ENCODE measurements around the gene ACTL8. TPM values are rescaled to one million over a fixed set of nuclear protein-coding genes. Genes with fewer than 3 reads are reported as not detected.

ACTL8 gene, protein sequence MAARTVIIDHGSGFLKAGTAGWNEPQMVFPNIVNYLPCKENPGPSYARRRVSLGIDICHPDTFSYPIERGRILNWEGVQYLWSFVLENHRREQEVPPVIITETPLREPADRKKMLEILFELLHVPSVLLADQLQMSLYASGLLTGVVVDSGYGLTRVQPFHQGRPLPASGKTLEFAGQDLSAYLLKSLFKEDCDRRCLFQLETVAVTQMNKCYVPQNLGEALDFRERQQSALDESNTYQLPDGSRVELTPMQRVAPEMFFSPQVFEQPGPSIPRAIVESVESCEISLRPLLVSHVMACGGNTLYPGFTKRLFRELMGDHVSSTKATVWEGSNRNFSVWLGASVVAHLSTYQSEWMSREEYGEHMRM
- total RNA-seq, result not detected

DNA sequence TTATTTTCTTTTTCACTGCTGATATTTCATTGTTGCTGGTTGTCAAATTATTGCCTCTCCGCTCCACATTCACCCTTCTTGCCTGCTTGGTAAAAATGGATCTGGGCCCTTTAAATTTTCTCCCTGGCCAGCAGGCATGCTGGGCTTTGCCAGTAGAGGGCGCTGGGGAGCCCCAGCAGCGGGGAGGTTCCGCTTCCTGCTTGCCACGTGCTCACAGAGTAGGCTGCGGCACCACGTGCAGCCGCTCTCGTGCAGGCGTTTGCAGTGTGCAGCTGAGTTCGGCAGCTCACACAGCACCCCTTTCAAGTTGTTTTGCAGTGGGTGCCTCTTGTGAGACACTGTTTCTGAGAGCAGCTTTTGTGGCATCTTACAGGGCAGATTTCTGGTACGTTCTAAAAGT, at the start of gene ACTL8:
Gene ACTL8 (plus strand): TSS at position 214 of the 400 bp plus-strand sequence. CDS start 67,676 bp downstream, outside the sequence.
- DNase-seq, result no peak
- CTCF ChIA-PET, result no interaction called here

DNA sequence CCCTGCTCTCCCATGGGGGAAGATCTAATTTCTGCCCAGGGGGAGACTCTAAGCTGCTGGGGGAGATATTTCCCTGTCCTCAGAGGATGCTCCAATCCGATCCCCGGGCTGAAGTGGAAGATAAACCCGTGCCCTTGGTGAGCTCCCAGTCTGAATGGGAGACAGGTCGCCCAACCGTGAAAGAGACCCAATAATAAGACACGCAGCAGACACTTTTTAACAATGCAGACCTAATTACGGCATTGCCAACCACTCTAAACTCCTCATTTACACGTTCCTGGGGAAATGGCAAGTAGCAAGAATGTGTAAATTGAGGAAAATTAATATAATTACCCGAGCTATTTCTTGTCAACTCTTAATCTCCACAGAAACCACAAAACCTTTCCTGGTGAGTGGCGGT, 48.7 kb upstream of the ACTL8 start:
- no peaks in the 10 kb centered on the region for H3K4me1 Mint-ChIP-seq
- ChIA-PET CTCF (no interaction called here), POLR2A (no interaction called here)
- no peaks in the 10 kb centered on the region for H3K9me3 Mint-ChIP-seq
- H3K27ac Mint-ChIP-seq, result no peak overlapping the region
- DNase-seq, result no peak
- H3K27me3 Mint-ChIP-seq, result no peaks in the 10 kb centered on the region
- no peak overlapping the region for H3K4me3 Mint-ChIP-seq
- H3K36me3 Mint-ChIP-seq (ENCODE audit: low read depth), result no peaks in the 10 kb centered on the region

More for the DNA sequence above, at the start of gene ACTL8:
- H3K9me3 Mint-ChIP-seq, result peaks cover 41% of the 10 kb centered on the region
- H3K4me1 Mint-ChIP-seq, result no peaks in the 10 kb centered on the region
- no peaks in the 10 kb centered on the region for H3K36me3 Mint-ChIP-seq (ENCODE audit: low read depth)
- H3K27me3 Mint-ChIP-seq, result no peaks in the 10 kb centered on the region
- POLR2A ChIA-PET, result no interaction called here
- H3K27ac Mint-ChIP-seq, result no peak within 1 kb of the TSS
- H3K4me3 Mint-ChIP-seq, result no peak within 1 kb of the TSS

DNA sequence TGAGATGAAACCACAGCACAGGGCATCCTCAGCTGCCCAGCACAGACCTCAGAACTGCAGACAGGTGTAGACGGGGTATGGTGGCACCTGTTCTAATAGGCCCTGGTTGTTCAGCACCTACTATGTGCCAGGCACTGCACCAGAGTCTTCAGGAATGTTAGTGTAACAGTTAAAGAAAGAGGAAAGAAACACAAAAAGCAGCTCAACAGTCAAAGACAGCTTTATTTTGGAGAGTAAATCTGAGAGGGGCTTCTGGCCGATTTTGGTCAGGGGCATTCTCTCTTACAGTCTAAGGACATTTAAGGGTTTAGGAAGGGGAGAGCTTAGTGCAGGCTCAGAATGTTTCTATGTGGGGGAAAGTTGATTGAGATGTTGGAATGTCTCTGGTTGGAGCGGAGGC, 45.2 kb upstream of the ACTL8 start:
- Mint-ChIP-seq H3K4me1 (no peaks in the 10 kb centered on the region), H3K9me3 (no peaks in the 10 kb centered on the region), H3K27ac (no peak overlapping the region), H3K36me3 (ENCODE audit: low read depth) (no peaks in the 10 kb centered on the region), H3K4me3 (no peak overlapping the region), H3K27me3 (no peaks in the 10 kb centered on the region)
- CTCF ChIA-PET, result no interaction called here
- DNase-seq, result no peak
- POLR2A ChIA-PET, result no interaction called here

DNA sequence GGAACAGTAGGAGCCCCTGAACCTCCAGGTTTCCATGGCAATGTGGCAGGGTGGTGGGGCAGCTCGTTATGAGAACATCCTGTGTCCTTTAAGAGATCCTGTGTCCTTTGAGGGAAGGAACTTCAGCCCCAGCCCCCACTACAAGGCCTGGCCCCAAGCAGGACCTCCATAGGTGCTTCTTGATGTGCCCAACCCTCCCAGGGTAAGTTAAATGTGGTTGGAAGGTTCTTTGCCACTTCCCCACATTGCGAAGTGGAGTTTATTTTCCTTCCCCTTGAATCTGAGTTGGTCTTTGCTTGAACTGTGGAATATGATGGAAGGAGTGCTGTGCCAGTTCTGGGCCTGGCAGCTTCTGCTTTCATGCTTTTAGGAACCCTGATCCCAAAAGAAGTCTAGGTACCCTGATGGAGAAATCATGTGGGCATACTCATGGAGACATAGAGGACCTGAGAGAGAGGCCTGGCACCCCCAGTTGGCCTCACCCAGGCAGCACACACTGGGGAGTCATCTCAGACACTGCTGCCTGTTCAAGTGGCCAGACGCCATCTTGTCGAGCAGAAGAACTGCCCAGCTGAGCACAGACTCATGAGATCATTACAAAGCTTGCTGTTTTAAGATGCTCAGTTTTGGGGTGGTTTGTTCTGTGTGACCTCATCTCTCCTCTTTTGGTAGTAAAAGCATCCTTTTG, 44.1 kb upstream of the ACTL8 start:
- H3K9me3 Mint-ChIP-seq, result no peaks in the 10 kb centered on the region
- no peak overlapping the region for H3K4me3 Mint-ChIP-seq
- CTCF ChIA-PET, result no interaction called here
- H3K36me3 Mint-ChIP-seq (ENCODE audit: low read depth), result no peaks in the 10 kb centered on the region
- H3K27me3 Mint-ChIP-seq, result no peaks in the 10 kb centered on the region
- POLR2A ChIA-PET, result no interaction called here
- H3K4me1 Mint-ChIP-seq, result no peaks in the 10 kb centered on the region
- H3K27ac Mint-ChIP-seq, result no peak overlapping the region
- no peak for DNase-seq

DNA sequence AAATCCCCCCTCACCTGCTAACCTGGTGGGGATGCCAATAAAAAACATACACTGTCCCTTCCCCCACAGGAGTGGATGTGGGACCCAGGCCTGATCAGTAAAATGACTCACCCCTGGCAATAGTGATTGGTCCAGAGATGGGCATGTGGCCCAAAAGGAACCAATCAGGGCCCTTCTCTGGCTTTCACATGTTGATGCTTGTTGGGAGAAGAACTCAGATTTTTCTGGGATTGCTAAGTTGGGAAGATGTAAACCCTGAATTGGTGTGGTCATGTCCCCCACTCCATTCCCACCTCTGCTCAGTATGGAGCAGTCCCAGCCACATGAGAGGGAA, 43.6 kb upstream of the ACTL8 start:
- Mint-ChIP-seq H3K4me3 (no peak overlapping the region), H3K9me3 (no peaks in the 10 kb centered on the region), H3K36me3 (ENCODE audit: low read depth) (no peaks in the 10 kb centered on the region), H3K4me1 (no peaks in the 10 kb centered on the region), H3K27me3 (no peaks in the 10 kb centered on the region), H3K27ac (no peak overlapping the region)
- POLR2A ChIA-PET, result no interaction called here
- DNase-seq, result no peak
- CTCF ChIA-PET, result no interaction called here

DNA sequence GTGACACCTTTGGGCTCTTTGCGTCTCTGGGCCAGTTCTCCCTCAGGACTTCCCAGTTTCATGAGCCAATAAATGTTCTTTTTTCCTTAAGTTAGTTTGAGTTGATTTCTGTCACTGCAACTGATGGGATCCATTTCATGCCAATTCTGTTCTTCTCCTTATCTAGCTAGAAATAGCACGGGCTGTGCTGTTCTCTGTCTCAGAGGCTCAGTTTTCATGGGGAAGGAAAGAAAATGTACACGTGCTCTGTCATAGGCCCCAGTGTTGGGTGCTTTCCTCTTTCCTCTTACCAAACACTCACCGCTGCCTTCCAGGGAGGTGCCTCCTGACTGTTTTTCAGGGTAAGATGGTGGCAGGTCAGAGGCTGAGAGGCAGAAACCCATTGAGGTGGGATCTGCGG, 43.2 kb upstream of the ACTL8 start:
- H3K36me3 Mint-ChIP-seq (ENCODE audit: low read depth), result no peaks in the 10 kb centered on the region
- DNase-seq, result no peak
- POLR2A ChIA-PET, result no interaction called here
- H3K27me3 Mint-ChIP-seq, result no peaks in the 10 kb centered on the region
- H3K27ac Mint-ChIP-seq, result no peak overlapping the region
- H3K9me3 Mint-ChIP-seq, result no peaks in the 10 kb centered on the region
- CTCF ChIA-PET, result no interaction called here
- no peaks in the 10 kb centered on the region for H3K4me1 Mint-ChIP-seq
- no peak overlapping the region for H3K4me3 Mint-ChIP-seq

DNA sequence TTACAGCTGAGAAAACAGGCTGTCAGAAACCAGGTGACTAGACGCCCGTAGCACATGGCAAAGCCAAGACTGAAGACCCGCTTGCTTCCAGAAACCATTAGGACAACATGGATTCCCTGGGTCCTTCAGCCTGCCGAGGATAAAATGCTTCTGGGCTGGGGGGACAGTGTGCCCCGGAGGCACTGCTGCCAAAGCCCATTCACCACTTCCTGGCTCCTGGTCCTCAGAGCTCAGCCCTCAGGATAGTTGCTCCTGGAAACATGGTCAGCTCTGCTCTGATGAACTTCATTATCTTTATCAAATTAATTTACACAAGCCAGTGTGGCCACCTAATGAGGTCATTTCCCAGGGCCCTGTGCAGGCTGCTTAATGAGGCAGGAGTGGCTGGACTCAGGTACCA, 41.1 kb upstream of the ACTL8 start:
- no peaks in the 10 kb centered on the region for H3K36me3 Mint-ChIP-seq (ENCODE audit: low read depth)
- no peaks in the 10 kb centered on the region for H3K9me3 Mint-ChIP-seq
- no peak for DNase-seq
- H3K27ac Mint-ChIP-seq, result no peak overlapping the region
- H3K4me1 Mint-ChIP-seq, result no peaks in the 10 kb centered on the region
- CTCF ChIA-PET, result no interaction called here
- H3K4me3 Mint-ChIP-seq, result no peak overlapping the region
- POLR2A ChIA-PET, result no interaction called here
- no peaks in the 10 kb centered on the region for H3K27me3 Mint-ChIP-seq

DNA sequence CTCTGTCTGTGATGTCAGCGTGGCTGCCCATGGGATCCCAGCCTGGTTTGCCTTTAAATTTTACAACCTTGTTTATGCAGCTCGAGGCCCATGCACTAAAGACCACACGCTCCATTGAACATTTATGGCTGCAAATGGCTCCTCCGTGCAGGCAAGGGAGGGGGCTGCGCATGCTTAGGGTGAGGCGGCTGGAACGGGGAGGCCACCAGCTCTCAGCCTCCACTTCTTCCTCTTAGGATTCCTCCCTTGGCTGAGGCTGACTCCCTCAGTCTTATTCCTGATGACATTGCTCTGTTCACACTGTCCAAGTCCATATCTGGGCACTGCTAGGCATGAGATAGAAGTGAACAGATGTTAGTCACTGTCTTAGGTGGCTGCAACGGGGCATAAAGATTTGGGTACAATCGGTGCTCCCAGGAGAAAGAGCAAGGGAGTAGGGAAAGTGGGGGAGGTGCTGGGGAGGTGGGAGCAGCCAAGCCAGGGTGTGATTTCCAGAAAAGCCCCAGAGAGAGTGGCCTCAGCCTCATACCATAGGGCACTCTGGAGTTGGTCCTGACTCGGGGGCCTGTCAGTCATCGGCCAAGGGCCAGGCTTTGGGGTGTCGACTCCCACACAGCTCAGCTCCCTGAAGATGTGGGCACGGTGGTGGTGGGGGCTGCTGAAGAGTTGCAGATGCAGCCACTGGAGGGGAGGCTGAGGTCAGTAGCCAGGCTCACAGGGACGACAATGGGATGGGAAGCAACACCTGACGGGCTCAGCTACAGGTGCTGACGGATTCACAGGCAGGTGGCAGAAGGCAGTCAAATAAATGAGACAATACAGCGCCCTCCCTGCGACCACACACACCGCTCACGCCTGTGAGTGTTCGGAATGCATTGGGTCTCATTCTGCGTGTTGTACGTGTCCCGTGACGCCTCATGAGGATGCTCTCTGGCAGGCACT, 37.3 kb upstream of the ACTL8 start:
- Mint-ChIP-seq H3K9me3 (no peaks in the 10 kb centered on the region), H3K4me1 (no peaks in the 10 kb centered on the region), H3K27me3 (no peaks in the 10 kb centered on the region), H3K36me3 (ENCODE audit: low read depth) (no peaks in the 10 kb centered on the region), H3K4me3 (no peak overlapping the region), H3K27ac (no peak overlapping the region)
- no peak for DNase-seq
- POLR2A ChIA-PET, result no interaction called here
- CTCF ChIA-PET, result no interaction called here

DNA sequence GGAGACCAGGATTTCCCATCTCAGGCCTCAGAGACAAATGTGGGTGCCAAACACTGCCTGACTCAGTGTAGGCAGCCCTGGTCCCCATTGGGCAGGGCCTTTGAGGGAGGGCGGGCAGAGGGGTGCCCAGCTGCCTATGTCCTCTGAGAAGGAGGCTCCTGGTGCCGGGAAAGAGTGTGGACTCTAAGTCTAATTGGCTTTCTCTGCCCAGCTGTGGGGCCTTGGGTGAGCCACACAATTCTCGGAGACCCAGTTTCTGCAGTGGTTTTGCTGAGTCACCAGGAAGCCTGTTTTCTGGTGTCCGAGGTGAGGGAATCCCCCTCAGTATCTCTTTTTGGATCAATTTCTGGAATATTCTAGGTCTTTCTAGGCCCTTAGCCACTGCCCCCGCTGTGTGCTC, 35.3 kb upstream of the ACTL8 start:
- ChIA-PET CTCF (no interaction called here), POLR2A (no interaction called here)
- no peaks in the 10 kb centered on the region for H3K36me3 Mint-ChIP-seq (ENCODE audit: low read depth)
- no peak overlapping the region for H3K4me3 Mint-ChIP-seq
- DNase-seq, result no peak
- no peak overlapping the region for H3K27ac Mint-ChIP-seq
- H3K27me3 Mint-ChIP-seq, result no peaks in the 10 kb centered on the region
- H3K9me3 Mint-ChIP-seq, result no peaks in the 10 kb centered on the region
- H3K4me1 Mint-ChIP-seq, result no peaks in the 10 kb centered on the region

DNA sequence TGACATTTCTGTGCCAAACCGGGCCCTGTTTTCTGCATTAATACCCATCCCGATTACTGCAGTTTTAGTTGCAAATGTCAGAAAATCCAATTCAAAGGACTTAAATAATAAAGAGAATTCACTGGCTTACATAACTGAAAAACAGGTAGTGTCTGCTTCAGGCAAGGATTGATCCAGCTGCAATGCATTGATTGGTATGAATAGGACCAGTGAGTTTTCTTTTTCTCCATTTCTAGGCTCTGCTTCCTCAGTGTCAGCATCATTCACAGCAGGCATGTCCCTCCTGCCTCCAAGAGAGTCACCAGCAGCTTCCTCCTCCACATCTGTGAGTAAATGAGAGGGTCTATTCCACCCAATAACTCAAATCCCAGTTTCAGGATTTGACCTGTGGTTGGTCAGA, 33.7 kb upstream of the ACTL8 start:
- Mint-ChIP-seq H3K4me3 (no peak overlapping the region), H3K36me3 (ENCODE audit: low read depth) (no peaks in the 10 kb centered on the region), H3K27me3 (no peaks in the 10 kb centered on the region), H3K27ac (no peak overlapping the region), H3K4me1 (no peaks in the 10 kb centered on the region), H3K9me3 (no peaks in the 10 kb centered on the region)
- POLR2A ChIA-PET, result no interaction called here
- DNase-seq, result no peak
- CTCF ChIA-PET, result no interaction called here

DNA sequence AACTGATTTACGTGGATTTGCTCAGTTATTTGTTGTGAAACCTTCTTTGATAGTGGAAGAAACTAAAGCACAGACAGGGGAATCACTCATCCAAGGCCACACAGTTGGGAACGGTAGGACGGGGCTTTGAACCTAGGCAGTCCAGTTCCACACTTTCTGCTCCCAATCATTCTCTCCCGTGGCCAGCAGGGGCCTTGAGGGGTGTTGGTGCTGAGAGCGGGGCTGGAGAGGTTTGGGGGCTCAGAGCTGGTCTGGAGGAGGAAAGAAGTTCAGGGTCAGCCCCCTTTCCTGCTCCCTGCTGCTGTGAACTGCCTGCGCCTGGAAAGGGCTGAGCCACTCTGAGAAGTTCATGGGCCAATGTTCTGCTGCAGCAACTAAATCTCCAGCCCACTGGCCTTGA, 31.4 kb upstream of the ACTL8 start:
- Mint-ChIP-seq H3K36me3 (ENCODE audit: low read depth) (no peaks in the 10 kb centered on the region), H3K4me1 (no peaks in the 10 kb centered on the region), H3K9me3 (no peaks in the 10 kb centered on the region), H3K27ac (no peak overlapping the region), H3K4me3 (no peak overlapping the region), H3K27me3 (no peaks in the 10 kb centered on the region)
- DNase-seq, result no peak
- POLR2A ChIA-PET, result no interaction called here
- CTCF ChIA-PET, result interaction anchor here (0.7 kb wide), 1 partner anchor 73 kb away, joined by 4 read pairs; no protein-coding TSS in a partner anchor

DNA sequence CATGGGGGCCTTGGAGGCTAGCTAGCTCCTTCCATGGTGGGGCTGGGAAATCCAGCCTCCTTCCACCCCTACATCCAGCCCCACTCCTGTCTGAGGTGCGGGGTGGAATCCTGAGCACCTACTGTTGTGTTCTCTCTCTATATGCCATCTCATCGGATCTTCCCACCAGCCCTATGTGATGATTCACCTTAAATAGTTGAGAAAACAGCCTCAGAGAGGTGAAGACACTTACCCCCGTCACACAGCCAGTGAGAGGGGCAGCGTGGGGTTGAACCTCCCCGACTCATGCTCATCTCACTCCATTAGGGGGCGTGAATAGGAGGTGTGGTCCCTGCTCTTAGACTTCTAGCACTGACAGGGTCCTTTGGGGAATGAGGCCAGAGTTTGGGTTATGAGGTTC, 31.0 kb upstream of the ACTL8 start:
- no peaks in the 10 kb centered on the region for H3K36me3 Mint-ChIP-seq (ENCODE audit: low read depth)
- no peaks in the 10 kb centered on the region for H3K9me3 Mint-ChIP-seq
- CTCF ChIA-PET, result interaction anchor here (0.6 kb wide), 1 partner anchor 251 kb away, joined by 3 read pairs; no protein-coding TSS in a partner anchor
- no peaks in the 10 kb centered on the region for H3K27me3 Mint-ChIP-seq
- no peaks in the 10 kb centered on the region for H3K4me1 Mint-ChIP-seq
- H3K27ac Mint-ChIP-seq, result no peak overlapping the region
- no peak for DNase-seq
- no peak overlapping the region for H3K4me3 Mint-ChIP-seq
- POLR2A ChIA-PET, result no interaction called here

DNA sequence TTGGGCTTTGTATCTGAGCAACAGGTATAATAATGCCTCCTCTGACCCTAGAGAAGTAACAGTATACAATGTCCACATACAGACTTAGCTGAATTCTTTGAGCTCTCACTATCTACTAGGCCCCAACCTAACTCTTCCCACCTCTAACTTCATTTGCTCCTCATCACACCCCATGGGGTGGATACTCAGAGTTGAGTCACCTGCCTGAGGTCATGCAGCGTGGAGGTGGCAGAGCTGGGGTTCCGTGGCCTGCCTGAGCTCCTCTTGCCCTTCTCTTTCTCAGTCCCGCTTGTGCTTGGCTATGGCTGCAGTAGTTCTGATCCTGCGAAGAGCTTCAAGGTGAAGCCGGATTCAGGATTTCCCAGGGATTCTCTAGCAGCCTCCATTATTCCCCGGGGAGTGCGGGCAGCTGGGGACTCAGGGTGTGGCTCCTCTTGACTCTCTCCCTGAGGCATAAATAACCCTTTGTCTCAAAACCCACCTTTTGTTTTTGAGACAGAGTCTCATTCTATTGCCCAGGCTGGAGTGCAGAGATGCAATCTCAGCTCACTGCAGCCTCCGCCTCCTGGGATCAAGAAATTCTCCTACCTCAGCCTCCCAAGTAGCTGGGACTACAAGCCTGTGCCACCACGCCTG, 29.9 kb upstream of the ACTL8 start:
- Mint-ChIP-seq H3K27ac (no peak overlapping the region), H3K27me3 (no peaks in the 10 kb centered on the region), H3K36me3 (ENCODE audit: low read depth) (no peaks in the 10 kb centered on the region), H3K4me1 (no peaks in the 10 kb centered on the region), H3K9me3 (no peaks in the 10 kb centered on the region), H3K4me3 (no peak overlapping the region)
- POLR2A ChIA-PET, result interaction anchor here (0.6 kb wide), 1 partner anchor 41 kb away, joined by 3 read pairs; no protein-coding TSS in a partner anchor
- DNase-seq, result no peak
- CTCF ChIA-PET, result interaction anchor here (0.6 kb wide), 1 partner anchor 250 kb away, joined by 3 read pairs; no protein-coding TSS in a partner anchor
